NCI-H748 treated with DMSO at 0.1 percent for 48 hours (cell line): ENCODE results near the gene ZSCAN30.
A peak's percentile ranks its signal among the peaks of the same experiment; 100 is the strongest.
"Not testable (repeated sequence)": the region's sequence is repeated elsewhere in the genome, so short reads cannot be mapped to it uniquely, and the experiment has no call there.

ENCODE experiments used
- DNase-seq: peaks from one replicate; lab custom pipeline; 2025; lab: John Stamatoyannopoulos, UW

The ZSCAN30 gene

GRCh38 chr18:35236571-35237363 lies 53.3 kb downstream of the ZSCAN30 start:
- DNase-seq = no peak

GRCh38 chr18:35231052-35231451 lies 59.0 kb downstream of the ZSCAN30 start:
- DNase-seq = peak; percentile 78

GRCh38 chr18:35227254-35227653 lies 62.8 kb downstream of the ZSCAN30 start:
- DNase-seq = no peak

GRCh38 chr18:35223797-35224196 lies 66.2 kb downstream of the ZSCAN30 start:
- no peak for DNase-seq

GRCh38 chr18:35220424-35220823 lies 69.6 kb downstream of the ZSCAN30 start:
- DNase-seq = no peak

GRCh38 chr18:35219331-35219730 lies 70.7 kb downstream of the ZSCAN30 start:
- not testable (repeated sequence) for DNase-seq

GRCh38 chr18:35216611-35217010 lies 73.4 kb downstream of the ZSCAN30 start:
- not testable (repeated sequence) for DNase-seq

GRCh38 chr18:35215026-35215425 lies 75.0 kb downstream of the ZSCAN30 start:
- peak; percentile 24 for DNase-seq

- DNase-seq = not testable (repeated sequence)
These were observed 84.1 kb downstream of the ZSCAN30 start for GRCh38 chr18:35205746-35206458.

GRCh38 chr18:35205199-35205712 lies 84.8 kb downstream of the ZSCAN30 start:
- DNase-seq = no peak

GRCh38 chr18:35203067-35203466 lies 87.0 kb downstream of the ZSCAN30 start:
- no peak for DNase-seq

- DNase-seq = no peak
These were observed 88.6 kb downstream of the ZSCAN30 start for GRCh38 chr18:35201256-35201931.
